SK-N-MC (cell line): ENCODE data around the gene CACNA1E.

Experiments
- EZH2 ChIP-seq: fragments of 200-600 bp; sonication (generic); IDR thresholded peaks from one replicate; pipeline ENCODE4 v1.6.1; 2017; ENCODE audit warnings: antibody characterized with exemption
- POLR2AphosphoS5 ChIP-seq: IDR thresholded peaks from 2 replicates; pipeline ENCODE4 v1.6.1; 2012; ENCODE audit warnings: mild to moderate bottlenecking, low read depth, low read length, borderline replicate concordance

DNA sequence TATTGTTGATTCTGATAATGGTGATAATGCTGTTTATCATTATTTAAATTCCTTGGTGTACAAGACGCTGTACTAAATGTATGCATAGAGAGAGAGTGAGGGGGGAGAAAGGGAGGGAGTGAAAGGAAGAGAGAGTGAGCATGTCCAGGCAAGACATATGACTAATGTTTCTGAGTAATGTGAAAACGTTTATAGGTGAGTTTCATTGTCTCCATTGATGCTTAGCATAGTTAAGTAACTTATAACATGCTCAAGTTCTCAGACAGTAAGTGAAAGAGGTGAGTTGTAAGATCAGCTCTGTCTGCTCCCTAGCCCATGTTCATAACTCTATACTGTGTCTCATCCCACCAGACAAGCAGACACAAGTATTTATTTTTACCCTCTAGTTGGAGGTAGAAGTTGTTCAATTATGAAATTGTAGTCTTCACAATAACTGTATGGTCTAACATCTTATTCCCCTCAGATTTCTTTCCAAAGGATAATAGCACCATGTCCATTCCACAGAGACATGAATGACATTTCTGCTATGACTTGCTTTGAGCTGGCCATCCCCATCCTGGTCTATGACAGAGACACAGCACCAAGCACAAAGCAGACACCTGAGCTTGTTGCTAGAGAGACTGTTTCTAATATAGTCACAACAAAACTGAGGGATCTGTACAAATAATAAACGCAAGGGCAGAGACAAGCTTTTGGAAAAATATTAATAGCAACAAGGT, 285.1 kb downstream of the CACNA1E start:
- TF ChIP-seq EZH2 (no peak), POLR2AphosphoS5 (no peak)
